Measurements from ENCODE around the gene LGSN.

DNA sequence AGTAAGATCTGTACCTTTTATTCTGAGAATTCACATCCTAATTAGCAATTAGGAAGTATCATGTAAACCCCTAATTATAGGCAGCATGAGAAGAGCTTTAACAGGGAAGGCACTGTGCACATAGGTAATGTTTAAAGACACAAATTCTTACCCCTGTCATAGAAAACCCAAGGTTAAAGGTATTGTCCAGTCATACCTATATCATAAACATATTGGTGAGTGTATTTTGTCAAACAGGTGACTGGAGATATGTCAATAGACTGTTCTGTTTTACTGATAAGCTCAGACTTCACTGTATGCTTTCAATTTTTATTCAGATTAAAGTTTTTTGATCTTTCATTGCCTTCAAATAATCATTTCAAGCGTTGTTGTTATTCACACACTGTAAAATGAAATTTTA is 43.8 kb downstream of the LGSN start:
- TF ChIP-seq POLR2AphosphoS5 (IDR thresholded peaks at IDR 0.05; ENCODE audit: insufficient read depth in 1 of 2, low read depth in 1 of 2), result no peak
- TF ChIP-seq CTCF (IDR thresholded peaks at IDR 0.05), result no peak
